ENCODE data around the gene JAG2. TPM values are rescaled to one million over a fixed set of nuclear protein-coding genes. Genes with fewer than 3 reads are reported as not detected.
"Not testable (repeated sequence)": the region's sequence is repeated elsewhere in the genome, so short reads cannot be mapped to it uniquely, and the experiment has no call there.

JAG2 gene
- total RNA-seq, 1 donor from 2014 or later: 3.8 TPM

DNA sequence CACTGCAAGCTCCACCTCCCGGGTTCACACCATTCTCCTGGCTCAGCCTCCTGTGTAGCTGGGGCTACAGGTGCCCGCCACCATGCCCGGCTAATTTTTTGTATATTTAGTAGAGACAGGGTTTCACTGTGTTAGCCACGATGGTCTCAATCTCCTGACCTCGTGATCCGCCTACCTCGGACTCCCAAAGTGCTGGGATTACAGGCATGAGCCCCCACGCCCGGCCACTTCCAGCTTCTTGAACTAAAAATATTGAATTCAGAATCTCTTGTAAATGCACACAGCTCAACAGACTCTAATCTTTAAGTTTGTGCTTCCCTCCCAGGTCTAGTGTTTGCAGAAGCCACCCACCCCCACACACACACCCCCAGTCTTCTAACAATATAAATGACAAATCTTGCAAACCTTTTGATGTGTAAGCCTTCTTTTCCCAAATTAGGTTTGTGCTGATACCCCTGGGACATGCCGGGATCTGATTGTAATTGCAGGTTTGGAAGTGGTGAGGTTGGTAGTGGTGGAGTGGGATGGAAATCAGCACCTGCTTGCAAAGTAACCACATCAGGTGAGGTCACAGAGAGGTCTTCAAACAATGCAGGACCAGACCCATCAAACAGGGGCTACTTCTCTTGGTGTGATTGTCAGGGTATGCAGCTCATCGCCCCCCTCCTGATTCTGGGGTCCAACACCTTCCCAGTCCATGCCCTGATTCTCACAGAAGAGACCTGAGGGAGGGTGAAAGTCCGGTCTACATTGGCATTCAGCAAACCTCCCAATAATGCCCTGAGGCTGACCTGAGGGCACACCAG lies 51.9 kb downstream of the JAG2 start:
- Mint-ChIP-seq H3K36me3 (ENCODE audit: insufficient read depth) (no peaks in the 10 kb centered on the region), H3K9me3 (ENCODE audit: low read depth) (no peaks in the 10 kb centered on the region), H3K4me1 (ENCODE audit: low read depth) (peaks cover 11% of the 10 kb centered on the region), H3K27me3 (no peaks in the 10 kb centered on the region), H3K4me3 (ENCODE audit: low read depth) (no peak overlapping the region), H3K27ac (no peak overlapping the region)
- TF ChIP-seq CTCF (IDR thresholded peaks at IDR 0.05; ENCODE audit: unreplicated experiment): no peak
- DNase-seq (ENCODE audit: low spot score, unreplicated experiment): no peak

GRCh38 chr14:105109243-105109642 lies 59.3 kb downstream of the JAG2 start:
- H3K9me3 Mint-ChIP-seq (ENCODE audit: low read depth); H3K36me3 Mint-ChIP-seq (ENCODE audit: insufficient read depth); H3K4me1 Mint-ChIP-seq (ENCODE audit: low read depth); H3K4me3 Mint-ChIP-seq (ENCODE audit: low read depth); DNase-seq (ENCODE audit: low spot score, unreplicated experiment); H3K27ac Mint-ChIP-seq: not testable (repeated sequence)
- H3K27me3 Mint-ChIP-seq: peaks cover 19% of the 10 kb centered on the region

DNA sequence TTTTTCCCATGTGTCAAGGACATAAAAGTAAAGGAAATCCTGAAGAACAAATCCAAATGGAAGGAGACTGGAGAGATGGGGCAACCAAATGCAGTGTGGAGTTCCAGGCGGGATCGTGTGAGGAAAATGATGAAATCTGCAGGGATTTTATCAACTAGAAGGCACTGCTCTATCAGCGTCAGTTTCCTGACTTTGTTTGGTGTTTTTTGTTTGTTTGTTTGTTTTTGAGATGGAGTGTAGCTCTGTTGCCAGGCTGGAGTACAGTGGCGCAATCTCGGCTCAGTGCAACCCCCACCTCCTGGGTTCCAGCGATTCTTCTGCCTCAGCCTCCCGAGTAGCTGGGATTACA lies 60.1 kb downstream of the JAG2 start:
- DNase-seq (ENCODE audit: low spot score, unreplicated experiment): no peak
- H3K4me3 Mint-ChIP-seq (ENCODE audit: low read depth): no peak overlapping the region
- H3K4me1 Mint-ChIP-seq (ENCODE audit: low read depth): peaks cover 3% of the 10 kb centered on the region

DNA sequence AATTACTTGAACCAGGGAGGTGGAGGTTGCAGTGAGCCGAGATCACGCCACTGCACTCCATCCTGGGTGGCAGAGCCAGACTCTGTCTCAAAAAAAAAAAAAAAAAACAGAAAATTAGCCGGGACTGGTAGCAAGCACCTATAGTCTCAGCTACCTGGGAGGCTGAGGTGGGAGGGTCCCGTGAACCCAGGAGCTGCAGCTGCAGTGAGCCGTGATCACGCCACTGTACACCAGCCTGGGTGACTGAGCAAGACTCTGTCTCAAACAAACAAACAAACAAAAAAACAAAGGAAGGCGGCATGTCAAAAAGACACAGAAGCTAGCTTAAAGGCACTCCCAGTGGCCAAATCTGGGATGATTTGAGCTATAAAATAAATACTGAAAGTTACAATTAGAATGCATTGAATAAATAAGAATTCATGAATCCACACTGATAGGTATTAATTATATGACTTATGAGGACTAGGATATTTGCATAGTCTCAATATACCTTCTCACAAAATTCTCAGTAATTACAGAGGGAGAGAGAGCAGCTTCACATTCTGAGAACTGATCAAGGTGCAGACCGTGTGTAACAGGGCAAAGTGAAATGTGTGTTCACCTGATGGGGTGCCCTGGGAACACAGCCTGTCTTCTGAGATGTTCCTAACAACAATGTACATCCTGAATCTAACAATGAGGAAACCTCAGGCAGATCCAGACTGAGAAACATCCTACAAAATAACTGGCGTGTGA lies 60.6 kb downstream of the JAG2 start:
- peak overlapping the region; percentile 62 for H3K27ac Mint-ChIP-seq
- H3K27me3 Mint-ChIP-seq: peaks cover 27% of the 10 kb centered on the region
- H3K9me3 Mint-ChIP-seq (ENCODE audit: low read depth): peaks cover 5% of the 10 kb centered on the region
- DNase-seq (ENCODE audit: low spot score, unreplicated experiment): no peak
- no peak for TF ChIP-seq CTCF (IDR thresholded peaks at IDR 0.05; ENCODE audit: unreplicated experiment)
- no peak overlapping the region for H3K4me3 Mint-ChIP-seq (ENCODE audit: low read depth)
- no peaks in the 10 kb centered on the region for H3K36me3 Mint-ChIP-seq (ENCODE audit: insufficient read depth)
- peaks cover 3% of the 10 kb centered on the region for H3K4me1 Mint-ChIP-seq (ENCODE audit: low read depth)

More for the DNA sequence above, 60.1 kb downstream of the JAG2 start:
- no peak overlapping the region for H3K27ac Mint-ChIP-seq
- H3K27me3 Mint-ChIP-seq: peaks cover 26% of the 10 kb centered on the region
- H3K36me3 Mint-ChIP-seq (ENCODE audit: insufficient read depth): no peaks in the 10 kb centered on the region
- no peak for TF ChIP-seq CTCF (IDR thresholded peaks at IDR 0.05; ENCODE audit: unreplicated experiment)
- H3K9me3 Mint-ChIP-seq (ENCODE audit: low read depth): peaks cover 5% of the 10 kb centered on the region

DNA sequence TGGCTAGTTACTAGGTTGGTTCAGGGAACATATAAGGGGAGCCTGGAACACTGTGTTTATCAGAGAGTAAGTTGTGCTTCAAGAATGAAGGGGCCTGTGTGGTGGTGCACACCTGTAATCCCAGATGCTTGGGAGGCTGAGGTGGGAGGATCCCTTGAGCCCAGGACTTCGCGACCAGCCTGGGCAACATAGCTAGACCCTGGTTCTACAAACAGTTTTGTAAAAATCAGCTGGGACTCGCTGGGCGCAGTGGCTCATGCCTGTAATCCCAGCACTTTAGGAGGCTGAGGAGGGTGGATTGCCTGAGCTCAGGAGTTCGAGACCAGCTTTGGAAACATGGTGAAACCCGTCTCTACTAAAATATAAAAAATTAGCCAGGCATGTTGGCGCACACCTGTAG lies 61.2 kb downstream of the JAG2 start:
- TF ChIP-seq CTCF (IDR thresholded peaks at IDR 0.05; ENCODE audit: unreplicated experiment): no peak
- Mint-ChIP-seq H3K36me3 (ENCODE audit: insufficient read depth) (no peaks in the 10 kb centered on the region), H3K4me3 (ENCODE audit: low read depth) (no peak overlapping the region), H3K27ac (no peak overlapping the region), H3K4me1 (ENCODE audit: low read depth) (peaks cover 3% of the 10 kb centered on the region), H3K27me3 (peaks cover 27% of the 10 kb centered on the region), H3K9me3 (ENCODE audit: low read depth) (peaks cover 5% of the 10 kb centered on the region)
- no peak for DNase-seq (ENCODE audit: low spot score, unreplicated experiment)
